EH (cell line): ENCODE results near the gene PTPN22.
A peak's percentile ranks its signal among the peaks of the same experiment; 100 is the strongest.

Experiments used
- DNase-seq: peaks from one replicate; pipeline ENCODE4 v3.0.0-alpha.2; 2015; ENCODE audit warnings: low read depth

Gene PTPN22

DNA sequence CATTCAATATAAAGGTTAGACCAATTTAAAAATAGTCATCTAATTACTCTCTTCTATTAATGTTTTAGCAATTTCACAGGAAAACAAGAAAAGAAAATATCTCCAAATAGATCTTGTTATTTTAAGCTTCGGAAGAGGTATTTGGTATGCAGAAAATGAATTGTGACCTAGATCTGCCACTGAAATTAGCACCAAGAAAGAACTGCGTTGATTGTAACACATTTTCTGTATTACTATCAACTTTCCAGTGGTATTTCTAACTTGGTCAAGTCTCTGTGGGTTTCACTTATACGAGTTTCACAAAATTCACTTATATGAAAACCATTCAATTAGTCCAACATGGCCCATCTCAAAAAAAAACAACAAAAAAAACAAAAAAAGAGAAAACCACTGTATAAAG is 71.0 kb downstream of the PTPN22 start:
- peak; percentile 1 for DNase-seq

DNA sequence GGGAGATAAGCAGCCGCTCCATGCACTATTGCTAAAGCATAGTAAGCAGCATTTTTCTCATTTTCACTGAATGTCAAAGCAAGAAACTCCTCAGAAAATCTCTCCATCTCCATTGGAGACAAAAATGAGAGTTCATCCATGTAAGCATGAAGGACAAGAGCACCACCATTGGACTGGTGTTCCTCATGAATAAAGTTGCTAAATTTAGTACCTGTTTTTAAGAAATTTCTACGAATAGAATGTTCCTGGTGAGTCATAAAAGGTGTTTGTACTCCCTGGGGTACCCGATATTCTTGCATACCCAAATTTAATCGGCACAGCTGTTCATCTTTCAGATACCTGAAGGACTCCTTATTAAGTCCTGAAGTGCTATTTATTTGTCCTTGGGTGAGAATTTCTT is 74.0 kb downstream of the PTPN22 start:
- no peak for DNase-seq

DNA sequence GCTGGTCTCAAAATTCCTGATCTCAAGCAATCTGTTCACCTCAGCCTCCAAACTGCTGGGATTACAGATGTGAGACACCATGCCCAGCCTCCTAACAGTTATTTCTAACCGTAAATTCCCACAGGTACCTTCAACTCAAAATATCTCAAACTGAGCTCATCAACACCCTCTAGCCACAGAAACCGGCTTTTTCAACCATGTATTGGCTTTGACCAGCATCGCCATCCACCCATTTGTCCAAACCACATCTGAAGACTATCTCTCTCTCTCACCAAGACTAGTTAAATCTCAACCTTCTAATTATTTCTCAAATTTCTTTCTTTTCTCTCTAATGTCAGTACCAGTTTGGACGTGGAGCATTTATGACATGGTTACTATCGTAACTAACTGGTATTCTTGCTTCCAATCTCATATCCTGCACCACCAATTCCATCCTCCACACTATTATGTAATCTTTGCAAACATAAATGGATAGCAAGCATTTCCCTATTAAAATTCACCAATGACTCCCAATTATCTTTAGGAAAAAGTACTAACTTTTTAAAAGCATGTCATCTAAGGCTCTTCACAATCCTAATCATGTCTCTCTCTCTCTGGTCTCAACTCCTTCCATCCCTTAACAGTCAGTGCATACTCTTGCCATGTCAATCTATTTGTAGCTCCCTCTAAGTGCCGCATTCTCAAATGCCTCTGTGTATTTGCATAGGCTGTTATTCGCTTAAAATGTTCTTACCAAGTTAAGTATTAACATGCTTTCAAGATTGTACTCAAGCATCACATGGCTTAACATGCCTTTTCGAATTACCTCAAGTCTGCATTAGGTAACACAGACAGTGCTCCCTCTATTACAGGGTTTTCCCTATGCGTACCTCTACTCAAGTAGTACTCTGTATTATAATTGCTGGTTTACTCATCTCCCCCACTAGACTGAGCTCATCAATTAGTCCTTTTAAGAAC is 77.4 kb downstream of the PTPN22 start:
- no peak for DNase-seq

DNA sequence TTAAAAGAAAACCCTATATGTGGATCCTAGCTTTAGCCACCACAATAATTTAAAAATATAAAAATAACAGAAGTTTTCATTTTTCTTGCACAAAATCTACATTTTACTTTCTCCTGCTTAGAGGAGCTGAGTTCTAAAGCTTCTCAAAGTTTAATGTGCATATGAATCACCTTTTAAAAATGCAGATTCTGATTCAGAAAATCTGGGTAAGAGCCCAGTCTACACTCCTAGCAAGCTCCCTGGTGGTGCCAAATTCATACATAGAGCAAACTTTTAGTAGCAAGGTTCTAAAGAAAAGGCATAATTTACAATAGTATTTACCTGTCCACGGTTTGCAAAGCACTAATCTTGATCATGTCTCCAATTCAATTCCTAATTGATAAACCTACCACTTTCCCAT is 78.5 kb downstream of the PTPN22 start:
- DNase-seq = peak; percentile 78

DNA sequence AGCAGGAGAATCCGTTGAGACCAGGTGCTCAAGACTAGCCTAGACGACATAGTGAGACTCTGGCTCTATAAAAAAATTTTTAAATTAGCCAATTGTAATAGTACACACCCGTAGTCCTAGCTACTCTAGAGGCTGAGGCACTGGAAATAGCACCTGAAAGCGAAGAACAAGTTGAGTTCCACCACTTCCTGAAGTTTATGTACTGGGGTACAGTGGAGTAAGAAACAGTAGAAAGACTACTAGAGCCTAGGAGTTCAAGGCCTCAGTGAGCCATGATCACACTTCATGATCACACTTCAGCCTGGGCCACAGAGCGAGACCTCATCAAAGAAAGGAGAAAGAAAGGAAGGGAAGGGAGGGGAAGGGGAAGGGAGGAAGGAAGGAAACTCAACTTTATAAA is 79.0 kb downstream of the PTPN22 start:
- no peak for DNase-seq

DNA sequence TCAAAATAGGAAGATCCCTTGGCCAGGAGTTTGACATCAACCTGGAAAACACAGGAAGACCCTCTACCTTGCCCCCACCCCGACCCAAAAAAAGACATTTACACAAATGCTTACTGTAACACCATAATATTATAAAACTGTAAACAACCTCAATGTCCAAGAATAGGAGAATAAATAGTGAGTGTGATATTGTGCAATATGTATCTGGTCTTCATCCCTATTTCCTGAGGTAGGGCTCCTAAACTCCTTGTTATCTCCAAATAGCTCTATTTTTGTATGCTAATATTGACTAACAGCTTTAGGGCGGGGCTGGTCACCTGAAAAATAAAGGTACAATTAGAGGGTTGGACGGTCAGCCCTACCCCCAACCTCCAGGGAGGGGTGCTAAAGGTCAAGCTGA is 82.7 kb downstream of the PTPN22 start:
- no peak for DNase-seq

DNA sequence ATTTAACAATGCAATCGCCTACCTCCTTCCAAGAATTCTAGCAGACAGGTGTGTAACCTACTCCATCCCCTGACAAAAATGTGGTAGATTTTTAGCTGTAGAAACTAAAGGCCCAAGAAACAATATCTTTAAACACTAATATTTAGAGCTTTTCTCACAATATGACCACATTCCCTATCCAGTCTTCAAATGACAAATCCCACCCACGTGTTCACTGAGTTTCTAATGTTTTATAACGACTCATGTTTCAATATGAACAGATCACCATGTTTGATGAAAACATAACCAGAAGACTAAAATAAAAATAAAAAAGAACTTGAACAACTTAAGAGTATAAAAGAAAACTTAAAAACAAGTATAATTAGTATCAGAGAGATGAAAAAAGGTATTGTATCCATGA is 83.8 kb downstream of the PTPN22 start:
- DNase-seq = no peak

DNA sequence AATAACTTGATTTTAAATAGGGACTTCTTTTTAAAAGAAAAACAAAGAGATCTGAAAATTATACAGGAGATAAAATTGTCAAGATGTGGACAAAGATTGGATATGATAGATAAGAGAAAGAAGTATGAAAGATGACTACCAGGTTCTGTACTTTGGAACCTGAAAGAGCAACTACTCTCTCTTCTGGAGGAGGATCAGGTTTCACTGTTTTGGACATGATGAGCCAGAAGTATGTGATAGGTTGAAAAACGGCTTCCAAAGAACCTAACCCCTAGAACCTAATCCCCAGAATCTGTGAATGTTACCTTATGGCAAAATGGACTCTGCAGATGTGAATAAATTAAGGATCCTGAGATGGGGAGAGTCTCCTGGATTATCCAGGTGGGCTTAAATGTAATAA is 85.4 kb downstream of the PTPN22 start:
- DNase-seq = peak; percentile 27

DNA sequence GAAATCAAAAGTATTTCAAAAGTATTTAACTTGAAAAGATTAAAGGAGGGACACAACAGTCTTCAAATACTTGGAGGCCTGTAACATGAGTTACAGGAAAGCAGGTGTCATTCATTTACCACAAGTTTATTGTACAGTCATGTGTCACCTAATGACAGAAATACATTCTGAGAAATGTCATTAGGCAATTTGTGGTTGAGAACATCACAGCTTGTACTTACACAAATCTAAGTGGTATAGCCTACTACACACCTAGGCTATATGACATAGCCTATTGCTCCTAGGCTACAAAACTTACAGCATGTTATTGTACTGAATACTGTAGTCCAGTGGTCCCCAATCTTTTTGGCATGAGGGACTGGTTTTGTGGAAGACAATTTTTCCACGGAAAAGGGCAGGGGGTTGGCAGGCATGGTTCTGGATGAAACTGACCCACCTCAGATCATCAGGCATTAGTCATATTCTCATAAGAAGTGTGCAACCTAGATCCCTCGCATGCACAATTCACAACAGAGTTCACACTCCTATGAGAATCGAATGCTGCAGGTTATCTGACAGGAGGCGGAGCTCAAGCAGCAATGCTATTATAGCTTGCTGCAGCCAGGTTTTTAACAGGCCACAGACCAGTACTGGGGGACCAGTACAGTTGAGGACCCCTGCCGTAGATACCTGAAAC is 87.3 kb downstream of the PTPN22 start:
- DNase-seq = peak; percentile 27

DNA sequence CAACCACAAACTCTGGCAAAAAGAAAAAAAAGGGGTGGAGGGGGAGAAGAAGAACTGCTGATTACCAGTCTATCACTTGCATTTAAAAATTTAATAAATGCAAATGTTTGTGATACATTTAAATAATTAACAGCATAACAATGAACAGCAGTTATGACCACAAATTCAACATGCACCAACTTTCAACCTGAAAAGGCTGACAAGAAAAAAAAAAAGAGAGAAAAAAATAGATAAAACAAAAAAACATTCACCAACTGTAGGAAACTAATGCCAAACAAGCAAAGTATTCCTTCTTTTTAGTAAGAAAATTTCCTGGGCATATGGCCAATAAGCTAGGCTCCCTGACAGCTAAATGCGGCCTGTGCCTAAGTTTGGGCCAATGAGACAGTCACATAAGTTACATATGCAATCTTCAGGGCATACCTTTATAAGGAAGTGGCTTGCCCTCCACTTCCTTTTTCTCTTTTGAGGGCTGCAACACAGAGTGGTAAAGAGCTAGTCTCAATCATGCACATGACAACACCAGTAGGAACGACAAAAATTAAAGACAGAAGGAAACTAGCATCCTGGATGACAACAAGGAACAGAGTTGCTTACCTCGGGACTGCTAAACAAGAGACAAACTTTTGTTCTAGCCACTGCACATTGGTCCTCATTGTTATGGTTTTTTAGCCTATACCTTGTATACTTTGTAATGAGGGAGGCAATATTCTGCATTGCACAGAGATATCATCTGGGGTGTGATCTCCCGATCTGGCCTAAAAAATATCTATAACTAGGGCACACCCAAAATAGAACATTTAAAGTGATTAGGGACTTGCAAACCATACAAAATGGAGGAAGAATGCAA is 88.0 kb downstream of the PTPN22 start:
- DNase-seq = peak; percentile 63

DNA sequence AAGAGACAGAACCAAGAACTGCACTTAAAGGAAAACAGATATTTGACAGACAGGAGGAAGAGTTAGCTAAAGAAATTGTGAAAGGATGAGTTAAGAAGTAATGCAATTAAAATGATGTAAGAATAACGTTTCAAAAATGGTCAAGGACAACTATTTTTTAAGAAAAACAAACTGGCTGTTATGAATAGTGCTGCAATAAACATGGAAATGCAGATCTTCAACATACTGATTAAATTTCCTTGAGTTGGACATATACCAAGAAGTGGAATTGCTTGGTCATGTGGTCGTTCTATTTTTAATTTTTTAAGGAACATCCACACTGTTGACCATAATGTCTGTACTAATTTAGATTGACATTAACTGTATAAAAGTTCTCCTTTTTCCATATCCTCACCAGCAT is 89.1 kb downstream of the PTPN22 start:
- DNase-seq = peak; percentile 49

DNA sequence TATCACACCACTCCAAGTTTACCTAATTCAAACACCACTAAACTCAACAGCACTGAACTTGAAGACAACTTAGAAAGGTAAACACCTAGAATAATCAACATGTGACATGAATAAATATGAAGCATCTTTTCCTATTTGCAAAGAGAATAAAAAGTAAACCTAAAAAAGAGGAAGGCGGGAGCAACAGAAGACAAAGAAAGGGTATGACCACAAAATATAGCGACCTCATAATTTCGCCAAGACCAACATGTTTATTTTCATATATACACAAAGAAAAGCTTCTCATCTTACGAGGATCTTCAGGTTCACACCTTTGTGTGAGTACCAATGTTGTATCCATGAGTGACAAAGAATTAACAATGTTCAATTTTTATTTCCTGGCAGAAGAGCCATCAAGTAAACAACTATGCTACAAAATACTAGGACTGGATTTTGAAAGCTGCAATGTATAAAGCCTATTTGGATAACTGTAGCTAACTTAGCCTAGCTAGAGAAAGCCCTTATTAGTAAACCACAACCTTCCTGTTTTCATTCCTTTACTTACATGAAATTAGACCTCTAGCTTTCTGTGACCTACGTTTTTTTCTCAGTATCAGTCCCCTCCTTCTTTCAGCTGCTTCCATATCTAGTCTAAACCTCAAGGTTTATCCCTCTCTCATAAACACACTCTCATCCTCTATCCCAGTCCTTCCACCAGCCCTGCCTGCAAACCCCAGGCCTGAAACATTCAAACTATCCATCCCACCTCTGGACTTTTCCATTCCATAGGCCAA is 91.0 kb downstream of the PTPN22 start:
- peak; percentile 26 for DNase-seq

DNA sequence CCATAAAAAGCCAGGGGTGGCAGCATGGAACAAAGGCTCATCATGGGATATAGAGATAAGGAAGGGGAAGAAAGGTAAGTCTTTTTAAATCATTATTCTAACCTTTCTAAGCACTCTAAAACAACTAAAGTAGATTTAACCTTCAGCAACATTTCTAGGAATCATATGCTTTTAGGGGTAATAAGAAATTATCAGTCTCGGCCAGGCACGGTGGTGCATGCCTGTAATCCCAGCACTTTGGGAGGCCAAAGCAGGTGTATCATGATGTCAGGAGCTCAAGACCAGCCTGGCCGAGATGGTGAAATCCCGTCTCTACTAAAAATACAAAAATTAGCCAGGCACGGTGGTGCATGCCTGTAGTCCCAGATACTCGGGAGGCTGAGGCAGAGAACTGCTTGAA is 92.0 kb downstream of the PTPN22 start:
- DNase-seq = no peak

DNA sequence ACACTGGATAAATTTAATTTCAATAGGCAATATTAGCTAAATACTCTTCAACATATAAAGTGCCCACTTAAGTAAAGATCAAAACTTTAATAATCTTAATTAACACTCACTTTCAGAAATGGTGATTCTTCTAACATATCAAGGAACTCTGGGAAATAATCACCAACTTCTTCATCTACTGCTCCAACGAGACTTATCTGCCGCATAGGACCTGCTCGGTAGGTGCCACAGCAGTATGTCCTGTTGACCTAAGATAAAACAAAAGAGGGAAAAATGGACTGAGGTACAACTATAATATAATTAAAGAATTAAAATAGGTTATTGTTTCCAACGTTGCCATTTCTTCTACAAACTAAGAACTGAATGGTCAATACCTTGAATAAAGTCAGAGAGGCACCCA is 94.0 kb downstream of the PTPN22 start:
- no peak for DNase-seq

DNA sequence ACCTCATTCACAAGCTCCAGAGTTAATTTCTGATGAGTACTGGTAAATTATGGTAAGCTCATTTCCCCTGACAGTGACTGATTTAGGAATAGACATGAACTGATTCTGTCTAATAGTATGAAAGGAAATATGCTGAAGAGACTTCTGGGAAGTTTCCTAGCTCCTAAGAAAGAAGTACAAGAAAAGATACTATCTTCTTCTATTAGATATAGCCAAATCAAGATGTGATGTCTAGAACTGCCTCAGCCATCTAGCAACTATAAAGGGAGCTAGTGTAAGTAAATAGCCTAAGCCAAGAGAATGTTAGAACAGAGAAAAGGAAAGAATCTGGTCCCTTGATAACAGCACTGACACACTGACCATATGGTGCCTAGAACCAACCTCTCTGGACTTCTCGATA is 101.5 kb downstream of the PTPN22 start:
- DNase-seq = no peak

DNA sequence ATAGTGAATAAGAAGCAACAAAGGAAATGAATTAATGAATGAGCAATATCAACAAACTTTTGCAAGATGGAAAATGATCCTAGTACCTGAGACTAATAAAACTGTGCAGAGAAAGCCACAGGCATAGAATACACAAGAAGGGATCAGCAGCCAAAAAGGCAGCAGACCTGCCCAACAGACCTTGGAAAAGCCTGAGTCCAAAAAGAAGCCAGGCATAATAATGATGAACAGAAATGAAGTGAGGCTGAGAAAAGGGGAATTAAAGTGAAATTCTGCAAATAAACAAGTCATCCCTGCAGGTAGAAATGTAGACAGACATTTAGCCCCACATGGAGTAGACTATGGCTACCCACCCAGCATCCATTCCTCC is 101.9 kb downstream of the PTPN22 start:
- no peak for DNase-seq

DNA sequence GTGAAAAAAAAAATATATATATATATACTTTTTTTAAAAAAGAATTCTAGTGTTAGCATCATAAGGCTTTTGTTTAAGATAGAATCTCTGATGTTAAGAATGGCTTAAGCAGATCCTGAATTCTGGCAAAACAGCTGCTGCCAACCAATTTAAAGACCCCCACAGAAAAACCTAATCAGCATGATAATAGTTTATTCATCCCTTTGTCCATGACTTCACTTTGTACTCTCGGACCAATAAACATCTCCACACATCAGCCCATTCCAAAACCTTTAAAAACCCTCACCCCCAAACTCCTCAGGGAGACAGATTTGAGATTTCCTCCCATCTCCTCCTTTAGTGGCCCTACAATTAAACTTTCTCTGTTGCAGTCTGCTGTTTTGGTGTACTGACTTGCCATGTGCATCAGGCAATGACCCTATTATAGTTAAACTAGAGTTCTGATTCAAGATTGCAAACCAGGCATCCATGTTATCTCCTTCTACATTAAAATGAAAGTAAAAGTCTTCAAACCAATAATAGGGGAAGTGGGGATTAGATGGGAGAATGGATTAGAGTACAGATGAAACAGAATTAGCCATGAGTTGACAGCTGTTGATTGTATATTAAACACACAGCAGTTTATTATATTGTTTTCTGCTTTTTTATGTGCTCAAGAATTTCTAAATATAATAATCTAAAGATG is 102.5 kb downstream of the PTPN22 start:
- no peak for DNase-seq

DNA sequence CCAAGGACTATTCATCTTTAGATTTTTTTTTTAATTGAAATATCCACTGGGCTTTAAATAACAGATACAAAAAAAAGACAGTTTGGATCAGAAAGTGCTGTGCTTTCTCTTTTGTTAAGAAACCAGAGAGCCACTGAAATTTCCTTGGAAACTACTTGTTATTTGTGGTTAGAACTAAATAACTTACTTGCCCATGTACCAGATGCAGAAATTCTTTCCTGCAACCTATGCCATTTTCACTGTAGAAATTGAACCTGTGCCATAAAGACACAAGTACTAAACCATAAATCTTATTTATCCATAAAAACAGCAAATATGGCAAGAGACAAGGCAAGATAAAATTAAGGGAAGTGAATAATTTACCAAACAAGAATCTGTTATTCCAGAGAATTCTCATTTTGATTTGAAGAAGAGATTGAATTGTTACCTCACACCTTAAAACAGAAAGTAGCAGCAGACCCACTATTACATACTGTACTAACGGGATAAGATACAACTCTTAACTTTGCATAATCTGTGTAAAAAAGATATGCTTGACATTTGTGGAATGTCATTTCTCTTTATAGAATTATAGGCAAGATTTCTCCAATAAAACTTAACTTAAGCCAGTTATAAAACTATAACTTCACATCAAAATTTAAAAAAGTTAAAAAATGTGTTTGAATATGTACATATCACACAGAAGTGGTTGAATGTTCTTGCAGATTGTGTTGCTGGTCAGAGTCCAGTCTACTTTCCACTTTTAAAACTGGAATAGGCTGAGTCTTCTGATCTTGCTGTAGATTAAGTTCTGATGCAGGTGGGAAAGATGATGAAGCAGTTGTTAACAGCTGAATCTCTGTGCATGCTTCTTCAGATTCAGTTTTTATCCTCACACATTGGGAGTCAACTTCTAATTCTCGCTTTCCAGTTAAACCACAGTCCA is 105.9 kb downstream of the PTPN22 start:
- peak; percentile 8 for DNase-seq
